GM12874 (cell line): ENCODE data around the gene SLC38A9.

Experiments used
- TF ChIP-seq, protein P1 (sequence below): IDR thresholded peaks from 2 replicates; pipeline ENCODE4 v1.5.1; 2011; ENCODE audit warnings: low read depth, mild to moderate bottlenecking, control low read depth, low read length, moderate library complexity; ENCODE audit not compliant: insufficient read depth

SLC38A9 gene

GRCh38 chr5:55629815-55630214 is 82.3 kb downstream of the SLC38A9 start:
- TF ChIP-seq, protein P1, sequence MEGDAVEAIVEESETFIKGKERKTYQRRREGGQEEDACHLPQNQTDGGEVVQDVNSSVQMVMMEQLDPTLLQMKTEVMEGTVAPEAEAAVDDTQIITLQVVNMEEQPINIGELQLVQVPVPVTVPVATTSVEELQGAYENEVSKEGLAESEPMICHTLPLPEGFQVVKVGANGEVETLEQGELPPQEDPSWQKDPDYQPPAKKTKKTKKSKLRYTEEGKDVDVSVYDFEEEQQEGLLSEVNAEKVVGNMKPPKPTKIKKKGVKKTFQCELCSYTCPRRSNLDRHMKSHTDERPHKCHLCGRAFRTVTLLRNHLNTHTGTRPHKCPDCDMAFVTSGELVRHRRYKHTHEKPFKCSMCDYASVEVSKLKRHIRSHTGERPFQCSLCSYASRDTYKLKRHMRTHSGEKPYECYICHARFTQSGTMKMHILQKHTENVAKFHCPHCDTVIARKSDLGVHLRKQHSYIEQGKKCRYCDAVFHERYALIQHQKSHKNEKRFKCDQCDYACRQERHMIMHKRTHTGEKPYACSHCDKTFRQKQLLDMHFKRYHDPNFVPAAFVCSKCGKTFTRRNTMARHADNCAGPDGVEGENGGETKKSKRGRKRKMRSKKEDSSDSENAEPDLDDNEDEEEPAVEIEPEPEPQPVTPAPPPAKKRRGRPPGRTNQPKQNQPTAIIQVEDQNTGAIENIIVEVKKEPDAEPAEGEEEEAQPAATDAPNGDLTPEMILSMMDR: no peak

GRCh38 chr5:55626790-55627189 is 85.3 kb downstream of the SLC38A9 start:
- TF ChIP-seq, protein P1: no peak

DNA sequence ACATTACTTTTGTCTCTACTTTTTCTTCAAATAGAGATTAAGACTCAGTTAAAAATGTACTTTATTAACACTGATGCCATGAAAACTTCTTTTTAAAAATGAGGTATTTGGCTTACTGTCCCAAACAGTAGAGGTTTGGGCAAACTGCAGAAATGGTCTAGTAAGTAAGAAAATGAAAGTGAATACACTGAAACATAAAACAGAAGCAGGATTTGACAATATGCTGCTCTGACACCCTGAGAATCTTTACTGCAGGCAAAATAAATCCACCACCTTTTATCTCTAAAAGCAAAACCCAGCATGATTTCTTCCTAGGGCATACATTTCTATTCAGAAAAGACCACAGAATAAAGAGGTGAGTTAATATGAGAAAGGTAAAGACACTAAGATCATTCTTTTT is 86.2 kb downstream of the SLC38A9 start:
- TF ChIP-seq, protein P1: no peak

GRCh38 chr5:55625589-55625909 is 86.6 kb downstream of the SLC38A9 start:
- TF ChIP-seq, protein P1: no peak

DNA sequence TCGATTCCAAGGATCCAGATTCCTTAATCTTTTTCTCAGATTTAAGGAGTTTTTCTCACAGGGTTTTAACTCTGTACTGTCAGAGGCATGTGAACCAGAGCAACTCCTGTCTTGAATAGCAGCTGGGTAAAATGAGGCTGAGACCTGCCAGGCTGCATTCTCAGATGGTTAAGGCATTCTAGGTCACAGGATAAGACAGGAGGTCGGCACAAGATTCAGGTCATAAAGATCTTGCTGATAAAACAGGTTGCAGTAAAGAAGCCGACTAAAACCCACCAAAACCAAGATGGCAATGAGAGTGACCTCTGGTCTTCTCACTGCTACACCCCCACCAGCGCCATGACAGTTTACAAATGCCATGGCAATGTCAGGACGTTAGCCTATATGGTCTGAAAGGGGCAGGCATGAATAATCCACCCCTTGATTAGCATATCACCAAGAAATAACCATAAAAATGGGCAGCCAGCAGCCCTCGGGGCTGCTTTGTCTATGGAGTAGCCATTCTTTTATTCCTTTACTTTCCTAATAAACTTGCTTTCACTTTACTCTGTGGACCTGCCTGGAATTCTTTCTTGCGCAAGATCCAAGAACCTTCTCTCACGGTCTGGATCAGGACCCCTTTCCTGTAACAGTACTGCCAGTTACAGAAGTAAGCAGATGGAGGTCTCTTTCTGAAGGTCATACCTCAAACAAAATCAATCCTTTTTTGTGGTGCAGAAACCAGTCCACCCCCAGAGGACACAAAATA is 87.1 kb downstream of the SLC38A9 start:
- TF ChIP-seq, protein P1: no peak

- TF ChIP-seq, protein P1: no peak
Measured at GRCh38 chr5:55623789-55624188, 88.3 kb downstream of the SLC38A9 start.

- TF ChIP-seq, protein P1: no peak
Measured at GRCh38 chr5:55622460-55622859, 89.7 kb downstream of the SLC38A9 start.
